ENCODE measurements around the gene CCDC69. TPM values are rescaled to one million over a fixed set of nuclear protein-coding genes. Genes with fewer than 3 reads are reported as not detected.

The CCDC69 gene
- total RNA-seq, 1 experiment from 2014 or later = 5.1 TPM

GRCh38 chr5:151252762-151253604 lies 29.1 kb upstream of the CCDC69 start, which contains the start of gene GM2A:
GM2A (plus strand) TSS chr5:151253185; CDS start chr5:151253217, 32 bp downstream.
- CTCF ChIA-PET = interaction anchor here (0.5 to 1.8 kb wide), 16 partner anchors 14 to 1878 kb away, joined by 3 to 19 read pairs (median 6); partner anchors contain the start of genes RBM22 and SLC36A1
- no peaks in the 10 kb centered on the region for H3K36me3 ChIP-seq (ENCODE audit: control insufficient read depth, insufficient read depth, low read length)
- intact Hi-C loops (cut with micrococcal nuclease; ENCODE audit: unreplicated experiment) = loop anchor here (1.0 to 5.0 kb wide), 3 partner anchors 45 to 519 kb away; partner anchors contain the start of gene G3BP1
- peak; percentile 99 to 100 for DNase-seq
- Mint-ChIP-seq H3K9me3 (ENCODE audit: unreplicated experiment) (no peaks in the 10 kb centered on the region), H3K4me1 (ENCODE audit: low read depth, unreplicated experiment) (peaks cover 23% of the 10 kb centered on the region), H3K36me3 (ENCODE audit: insufficient read depth, unreplicated experiment) (peaks cover 11% of the 10 kb centered on the region), H3K27me3 (ENCODE audit: insufficient read depth, unreplicated experiment) (no peaks in the 10 kb centered on the region), H3K4me3 (ENCODE audit: unreplicated experiment) (peak within 1 kb of the TSS; percentile 76), H3K27ac (ENCODE audit: unreplicated experiment) (peak within 1 kb of the TSS; percentile 50)
- no peak for TF ChIP-seq CTCF (IDR thresholded peaks at IDR 0.05; ENCODE audit: insufficient read depth in 1 of 2, low read depth in 1 of 2, low read length in 1 of 2, severe bottlenecking in 1 of 2, unreplicated experiment in 1 of 2)
- TSS peak; percentile 79 for BruUV-seq (replicated peaks)
- H3K4me3 ChIP-seq (ENCODE audit: low read depth, low read length) = peak within 1 kb of the TSS; percentile 76
- H3K9me3 ChIP-seq = no peaks in the 10 kb centered on the region
- POLR2A ChIA-PET = interaction anchor here (0.6 to 1.2 kb wide), 11 partner anchors 21 to 519 kb away, joined by 3 to 17 read pairs (median 4); partner anchors contain the start of genes CCDC69, DCTN4, GPX3 and SLC36A1
- H3K27me3 ChIP-seq (replicated peaks; ENCODE audit: control insufficient read depth, insufficient read depth, low read length) = no peaks in the 10 kb centered on the region
- peaks cover 16% of the 10 kb centered on the region for H3K4me1 ChIP-seq

GRCh38 chr5:151251621-151252020 lies 27.7 kb upstream of the CCDC69 start:
- Mint-ChIP-seq H3K36me3 (ENCODE audit: insufficient read depth, unreplicated experiment) (peaks cover 11% of the 10 kb centered on the region), H3K4me1 (ENCODE audit: low read depth, unreplicated experiment) (peaks cover 23% of the 10 kb centered on the region), H3K27me3 (ENCODE audit: insufficient read depth, unreplicated experiment) (no peaks in the 10 kb centered on the region), H3K4me3 (ENCODE audit: unreplicated experiment) (peak overlapping the region; percentile 76), H3K9me3 (ENCODE audit: unreplicated experiment) (no peaks in the 10 kb centered on the region), H3K27ac (ENCODE audit: unreplicated experiment) (no peak overlapping the region)
- POLR2A ChIA-PET = no interaction called here
- Histone ChIP-seq H3K36me3 (ENCODE audit: control insufficient read depth, insufficient read depth, low read length) (no peaks in the 10 kb centered on the region), H3K4me1 (peaks cover 16% of the 10 kb centered on the region), H3K9me3 (no peaks in the 10 kb centered on the region), H3K4me3 (ENCODE audit: low read depth, low read length) (no peak overlapping the region), H3K27me3 (replicated peaks; ENCODE audit: control insufficient read depth, insufficient read depth, low read length) (no peaks in the 10 kb centered on the region)
- intact Hi-C loops (cut with micrococcal nuclease; ENCODE audit: unreplicated experiment) = loop anchor here (5.0 kb wide), 2 partner anchors 66 to 521 kb away; partner anchors contain the start of gene G3BP1
- no peak for TF ChIP-seq CTCF (IDR thresholded peaks at IDR 0.05; ENCODE audit: insufficient read depth in 1 of 2, low read depth in 1 of 2, low read length in 1 of 2, severe bottlenecking in 1 of 2, unreplicated experiment in 1 of 2)
- no TSS peak for BruUV-seq (replicated peaks)
- CTCF ChIA-PET = no interaction called here
- no peak for DNase-seq

GRCh38 chr5:151251001-151251551 lies 27.2 kb upstream of the CCDC69 start:
- TF ChIP-seq CTCF (IDR thresholded peaks at IDR 0.05; ENCODE audit: insufficient read depth in 1 of 2, low read depth in 1 of 2, low read length in 1 of 2, severe bottlenecking in 1 of 2, unreplicated experiment in 1 of 2) = no peak
- intact Hi-C loops (cut with micrococcal nuclease; ENCODE audit: unreplicated experiment) = loop anchor here (5.0 kb wide), 2 partner anchors 66 to 521 kb away; partner anchors contain the start of gene G3BP1
- peak overlapping the region; percentile 54 for H3K27ac Mint-ChIP-seq (ENCODE audit: unreplicated experiment)
- H3K27me3 Mint-ChIP-seq (ENCODE audit: insufficient read depth, unreplicated experiment) = no peaks in the 10 kb centered on the region
- Histone ChIP-seq H3K4me1 (peaks cover 16% of the 10 kb centered on the region), H3K4me3 (ENCODE audit: low read depth, low read length) (no peak overlapping the region), H3K9me3 (no peaks in the 10 kb centered on the region), H3K27me3 (replicated peaks; ENCODE audit: control insufficient read depth, insufficient read depth, low read length) (no peaks in the 10 kb centered on the region), H3K36me3 (ENCODE audit: control insufficient read depth, insufficient read depth, low read length) (no peaks in the 10 kb centered on the region)
- peaks cover 11% of the 10 kb centered on the region for H3K36me3 Mint-ChIP-seq (ENCODE audit: insufficient read depth, unreplicated experiment)
- no TSS peak for BruUV-seq (replicated peaks)
- H3K9me3 Mint-ChIP-seq (ENCODE audit: unreplicated experiment) = no peaks in the 10 kb centered on the region
- H3K4me1 Mint-ChIP-seq (ENCODE audit: low read depth, unreplicated experiment) = peaks cover 23% of the 10 kb centered on the region
- H3K4me3 Mint-ChIP-seq (ENCODE audit: unreplicated experiment) = peak overlapping the region; percentile 76
- peak; percentile 63 to 79 for DNase-seq
- POLR2A ChIA-PET = no interaction called here
- CTCF ChIA-PET = no interaction called here
